HG03442 (cell line): ENCODE results near the gene SMU1.

Source experiments
- ATAC-seq: cut with Tn5 transposase; IDR thresholded peaks from one replicate; pipeline ENCODE4 v1.9.1; 2021; ENCODE audit warnings: mild to moderate bottlenecking, moderate library complexity; ENCODE audit not compliant: unreplicated experiment

The SMU1 gene

DNA sequence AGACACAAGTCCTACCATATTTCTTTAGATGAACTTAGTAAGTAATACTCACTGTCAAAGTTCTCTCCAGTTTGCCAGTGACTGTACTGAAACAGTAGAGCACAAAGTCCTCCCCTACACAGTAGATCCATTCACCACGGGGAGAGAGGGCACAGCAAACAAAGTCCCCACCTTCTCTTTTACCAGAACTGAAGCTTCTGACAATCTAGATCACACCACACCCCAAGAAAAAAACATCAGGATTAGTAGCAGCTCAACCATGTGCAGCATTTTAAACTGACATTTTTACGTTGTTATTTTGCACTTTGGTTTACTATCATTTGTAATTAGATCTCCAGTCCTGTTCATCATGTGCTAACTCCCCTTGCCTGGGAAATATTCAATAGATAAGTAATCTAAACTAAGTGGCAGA, 28.4 kb downstream of the SMU1 start:
- ATAC-seq, result no peak

DNA sequence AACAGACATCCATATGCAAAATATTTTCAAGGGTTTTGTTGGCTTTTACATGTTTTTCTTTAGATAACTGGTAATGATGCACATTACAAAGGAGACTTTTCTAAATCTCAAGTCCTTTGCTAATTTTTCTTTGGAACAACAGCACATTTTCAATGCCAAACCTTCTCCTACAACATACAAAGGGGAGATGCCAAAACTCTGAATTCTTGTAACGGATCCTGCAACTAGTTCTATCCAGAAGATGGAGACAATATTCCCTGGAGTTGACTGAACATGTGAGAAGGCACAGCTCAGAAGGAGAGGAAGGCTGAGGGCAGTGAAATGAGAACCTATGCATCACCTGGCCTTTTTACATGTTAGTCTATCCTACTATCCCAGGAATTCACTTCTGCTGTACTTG, 30.4 kb downstream of the SMU1 start:
- no peak for ATAC-seq

DNA sequence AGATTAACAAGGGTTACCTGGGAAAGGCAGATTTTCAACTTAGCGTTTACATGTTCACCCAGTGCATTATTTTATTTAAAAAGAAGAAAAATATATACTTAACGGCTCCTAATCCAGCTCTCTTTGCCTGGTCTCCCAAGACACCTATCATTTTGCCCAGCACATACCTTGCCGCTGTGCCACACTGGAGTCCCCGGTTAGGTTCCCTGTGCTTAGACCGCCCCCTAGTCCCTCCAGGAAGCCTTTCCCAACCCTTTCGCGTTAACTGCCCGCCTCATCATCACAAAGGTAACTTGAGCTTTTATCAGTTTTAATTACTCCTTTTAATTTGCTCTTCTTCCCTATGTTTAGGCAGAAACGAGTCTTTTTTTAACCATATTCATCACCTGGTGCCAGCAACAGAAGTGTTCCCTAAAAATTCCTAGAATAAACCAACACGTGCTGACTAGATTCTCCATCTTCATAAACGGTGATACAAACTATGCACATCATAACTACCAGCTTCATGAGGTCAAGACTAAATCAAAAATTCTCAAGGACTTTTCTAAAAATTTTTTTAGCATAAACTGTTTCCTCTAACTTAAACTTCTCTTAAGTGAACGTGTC, 31.7 kb downstream of the SMU1 start:
- ATAC-seq, result no peak

DNA sequence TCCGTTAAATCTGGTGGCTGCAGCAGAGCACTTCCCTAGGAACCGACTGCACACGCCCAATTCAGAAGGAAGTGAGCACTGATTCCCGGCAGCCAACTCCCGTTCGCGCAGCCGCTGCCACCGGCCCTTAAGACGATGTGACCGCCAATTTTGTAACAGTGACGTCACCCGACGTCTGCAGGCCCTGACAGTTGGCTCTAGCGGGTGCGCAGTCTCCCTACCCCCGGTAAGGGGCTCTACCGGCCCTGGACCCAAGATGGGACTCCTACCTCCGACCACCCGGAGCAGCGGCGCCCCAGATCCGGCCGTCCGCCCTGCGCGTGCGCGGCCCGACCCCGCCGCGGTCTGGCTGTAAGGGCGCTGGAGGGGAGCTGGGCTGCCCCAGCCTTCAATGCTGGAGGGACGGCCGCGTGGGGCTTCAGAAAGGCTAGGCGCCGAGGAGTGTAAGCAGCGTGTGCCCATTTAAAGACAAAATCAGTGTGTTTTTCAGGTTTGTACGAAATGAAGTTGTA, 32.3 kb downstream of the SMU1 start:
- ATAC-seq, result peak; percentile 82

DNA sequence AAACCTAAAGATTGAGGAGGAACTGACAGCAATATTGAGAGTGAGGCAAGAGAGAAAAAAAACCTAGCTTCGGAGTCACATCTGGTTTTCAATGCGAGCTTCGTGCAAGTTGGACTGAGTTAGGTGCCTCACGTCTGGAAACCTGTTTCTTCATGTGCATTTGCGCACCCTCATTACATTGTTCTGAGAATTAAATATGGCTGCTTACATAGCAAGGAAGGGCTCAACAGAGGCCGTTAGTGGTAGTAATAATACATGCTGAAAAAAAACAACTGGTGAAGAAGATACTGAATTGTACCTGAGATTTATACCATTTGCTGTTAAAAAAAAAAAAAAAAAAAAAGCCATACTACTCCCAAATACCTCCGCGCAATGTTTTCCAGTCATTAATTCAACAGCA, 32.8 kb downstream of the SMU1 start:
- no peak for ATAC-seq

DNA sequence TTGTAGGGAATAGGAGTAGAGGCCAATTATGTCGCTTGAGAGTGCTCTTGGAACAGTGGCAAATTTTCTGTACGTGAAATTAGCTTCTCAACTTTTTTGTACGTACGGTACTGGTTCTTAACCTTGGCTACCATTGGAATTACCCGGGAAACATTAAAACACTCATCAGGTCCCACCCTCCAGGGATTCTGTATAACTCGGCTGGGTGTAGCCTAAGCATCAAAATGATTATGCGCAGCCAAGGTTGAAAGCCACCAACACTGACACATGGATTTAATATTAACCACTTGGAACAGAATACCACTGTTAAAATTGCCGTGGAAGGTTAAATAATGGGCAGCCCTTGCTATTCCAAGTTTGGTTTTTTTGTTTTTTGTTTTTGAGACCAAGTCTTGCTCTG, 34.0 kb downstream of the SMU1 start:
- no peak for ATAC-seq

DNA sequence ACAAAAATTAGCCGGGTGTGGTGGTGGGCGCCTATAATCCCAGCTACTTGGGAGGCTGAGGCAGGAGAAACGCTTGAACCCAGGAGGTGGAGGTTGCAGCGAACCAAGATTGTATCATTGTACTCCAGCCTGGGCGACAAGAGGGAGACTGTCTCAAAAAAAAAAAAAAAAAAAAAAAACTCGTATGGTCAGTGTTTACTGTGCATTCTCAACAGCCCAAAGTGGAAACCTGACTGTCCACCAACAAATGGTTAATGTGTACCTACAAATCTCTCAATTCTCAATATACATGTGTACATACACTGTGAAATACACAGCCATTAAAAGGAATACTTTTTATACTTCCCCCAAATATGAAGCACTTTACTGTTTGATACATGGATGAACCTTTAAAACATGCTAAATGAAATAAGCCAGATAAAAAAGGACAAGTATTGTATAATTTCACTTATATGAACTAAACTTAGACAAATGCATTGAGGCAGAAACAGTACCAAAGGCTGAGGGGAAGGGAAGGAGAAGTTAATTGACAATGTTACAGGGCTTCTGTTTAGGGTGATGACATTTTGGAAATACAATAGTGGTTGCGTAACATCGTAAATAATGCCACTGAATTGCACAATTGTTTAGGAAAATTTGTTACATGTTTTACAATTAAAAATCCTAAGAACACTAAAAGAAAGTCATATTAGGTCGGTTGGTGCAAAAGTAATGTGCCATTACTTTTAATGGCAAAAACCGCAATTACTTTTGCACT, 34.9 kb downstream of the SMU1 start:
- no peak for ATAC-seq

DNA sequence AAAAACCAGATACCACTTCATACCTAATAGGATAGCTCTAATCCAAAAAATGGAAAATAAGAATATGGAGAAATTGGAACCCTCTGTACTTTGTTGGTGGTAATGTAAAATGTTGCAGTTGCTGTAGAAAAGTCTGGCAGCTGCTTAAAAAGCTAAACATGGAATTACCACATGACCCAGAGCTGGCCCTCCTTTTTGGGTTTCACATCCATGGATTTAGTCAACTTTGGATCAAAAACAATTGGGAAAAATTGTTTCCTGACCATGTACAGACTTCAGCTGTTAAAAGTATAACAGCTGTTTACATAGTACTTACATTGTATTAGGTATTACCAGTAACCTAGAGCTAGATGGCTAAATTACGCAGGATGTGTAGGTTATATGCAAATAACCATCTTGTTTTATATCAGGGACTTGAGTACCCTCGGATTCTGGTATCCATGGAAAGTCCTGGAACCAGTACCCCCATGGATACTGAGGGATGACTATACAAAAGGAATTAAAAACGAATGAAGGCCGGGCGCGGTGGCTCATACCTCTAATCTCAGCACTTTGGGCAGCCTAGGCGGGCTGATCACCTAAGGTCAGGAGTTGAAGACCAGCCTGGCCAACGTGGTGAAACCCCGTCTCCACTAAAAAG, 35.6 kb downstream of the SMU1 start:
- ATAC-seq, result no peak

DNA sequence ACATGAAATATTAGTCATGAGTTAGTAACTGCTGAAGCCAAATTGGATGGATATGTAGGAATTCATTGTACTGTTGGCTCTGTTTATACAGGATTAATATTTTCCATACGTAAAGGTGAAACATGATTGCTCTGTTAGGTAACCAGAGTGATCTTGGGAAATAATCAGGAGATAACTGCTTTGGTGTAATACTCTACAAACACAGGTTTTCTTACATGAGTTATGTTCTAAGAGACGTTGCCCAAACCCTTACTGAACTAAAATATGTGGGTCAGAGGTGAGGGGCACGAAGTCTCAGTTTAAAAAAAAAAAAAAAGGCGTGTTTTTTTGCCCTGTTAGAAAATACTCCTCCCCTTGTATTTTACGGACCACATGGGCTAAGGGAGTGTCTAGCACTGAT, 43.6 kb downstream of the SMU1 start:
- ATAC-seq, result no peak

DNA sequence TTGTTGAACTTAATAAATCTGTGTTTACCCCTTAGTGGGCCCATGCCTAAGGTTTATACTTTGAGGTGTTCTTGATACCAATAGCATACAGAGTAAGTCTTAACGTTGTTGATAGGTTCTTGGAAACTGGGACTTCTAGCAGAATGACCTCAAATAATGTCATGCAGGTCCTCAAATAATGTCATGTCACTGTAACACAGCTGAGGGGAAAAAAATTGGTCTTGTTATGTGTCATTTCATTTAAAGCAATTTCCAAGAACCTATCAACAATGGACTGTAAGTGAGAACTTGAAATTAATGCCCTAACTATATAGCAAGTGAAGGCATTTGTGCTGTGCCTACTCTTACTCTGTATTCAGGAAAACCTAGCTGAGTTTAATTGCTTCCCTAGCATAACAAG, 44.2 kb downstream of the SMU1 start:
- no peak for ATAC-seq

DNA sequence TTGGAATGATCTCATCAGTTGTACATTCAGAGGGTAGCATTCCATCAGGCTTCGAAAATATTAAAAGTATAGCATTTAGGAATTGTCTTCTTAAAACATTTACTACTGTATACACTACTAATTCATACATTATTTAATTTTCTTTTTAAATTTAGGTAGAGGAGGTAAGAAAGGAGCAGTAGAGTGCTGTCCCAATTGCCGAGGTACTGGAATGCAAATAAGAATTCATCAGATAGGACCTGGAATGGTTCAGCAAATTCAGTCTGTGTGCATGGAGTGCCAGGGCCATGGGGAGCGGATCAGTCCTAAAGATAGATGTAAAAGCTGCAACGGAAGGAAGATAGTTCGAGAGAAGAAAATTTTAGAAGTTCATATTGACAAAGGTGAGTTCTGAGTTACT, 46.2 kb downstream of the SMU1 start:
- no peak for ATAC-seq

DNA sequence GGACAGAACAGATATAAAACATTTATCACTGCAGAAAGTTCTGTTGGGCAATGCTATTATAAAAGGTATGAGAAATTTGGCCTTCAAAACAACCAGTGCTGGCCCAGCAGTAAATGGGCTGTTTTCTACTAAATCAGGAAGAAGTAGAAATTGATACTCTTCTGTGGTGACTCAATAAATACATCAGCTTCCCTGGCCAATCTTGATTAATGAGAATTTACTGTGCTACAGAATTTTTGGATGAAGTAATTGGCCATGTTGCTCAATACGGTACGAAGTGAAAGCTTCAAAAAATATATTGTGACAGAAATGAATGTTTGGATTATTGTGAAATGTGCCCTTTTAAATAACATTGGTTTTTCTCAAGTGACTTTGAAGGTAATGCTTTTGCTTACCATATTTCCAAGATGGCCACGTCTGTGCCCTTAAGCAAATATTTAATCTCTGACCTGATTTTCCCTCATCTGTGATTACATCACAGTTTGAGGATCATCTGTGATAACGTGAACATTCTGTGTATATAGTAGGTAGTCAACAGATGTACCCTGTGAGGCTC, 47.2 kb downstream of the SMU1 start:
- ATAC-seq, result no peak

DNA sequence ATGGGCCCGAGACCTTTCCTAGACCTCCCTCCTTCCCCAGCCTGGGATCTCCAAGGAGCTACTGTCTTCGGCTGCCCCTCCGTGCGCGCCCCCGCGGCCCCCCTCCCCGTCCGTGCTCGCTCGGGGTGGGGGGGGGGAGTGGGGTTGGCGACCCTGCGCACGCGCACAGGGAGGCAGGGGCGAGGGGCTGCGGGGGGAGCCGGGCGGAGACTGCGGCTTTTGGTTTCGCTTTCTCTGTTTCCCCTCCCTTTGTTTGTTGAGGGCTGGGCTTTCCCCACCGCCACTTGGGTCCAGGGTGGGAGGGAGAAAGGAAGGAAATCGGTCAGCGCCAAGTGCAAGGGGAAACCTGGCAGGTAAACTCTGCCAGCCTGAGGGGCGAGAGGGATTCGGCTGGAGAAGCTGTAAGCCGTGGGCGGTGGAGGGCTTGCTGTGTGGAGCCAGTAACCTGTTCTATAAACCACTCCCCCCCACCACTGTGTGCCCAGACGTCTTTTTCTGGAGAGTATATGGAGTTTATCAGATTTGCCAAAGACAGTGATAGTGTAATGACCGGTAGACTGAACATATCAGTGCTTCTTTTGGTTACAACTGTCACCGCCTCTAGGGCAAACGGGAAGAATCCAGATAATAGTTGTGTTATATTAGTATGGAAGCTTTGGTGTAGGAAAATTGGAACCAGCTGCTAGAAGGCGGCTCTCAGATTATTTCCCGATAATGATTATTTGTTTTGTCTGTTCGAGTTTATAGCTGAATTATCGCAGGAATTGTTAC, 50.7 kb downstream of the SMU1 start:
- peak; percentile 35 for ATAC-seq

DNA sequence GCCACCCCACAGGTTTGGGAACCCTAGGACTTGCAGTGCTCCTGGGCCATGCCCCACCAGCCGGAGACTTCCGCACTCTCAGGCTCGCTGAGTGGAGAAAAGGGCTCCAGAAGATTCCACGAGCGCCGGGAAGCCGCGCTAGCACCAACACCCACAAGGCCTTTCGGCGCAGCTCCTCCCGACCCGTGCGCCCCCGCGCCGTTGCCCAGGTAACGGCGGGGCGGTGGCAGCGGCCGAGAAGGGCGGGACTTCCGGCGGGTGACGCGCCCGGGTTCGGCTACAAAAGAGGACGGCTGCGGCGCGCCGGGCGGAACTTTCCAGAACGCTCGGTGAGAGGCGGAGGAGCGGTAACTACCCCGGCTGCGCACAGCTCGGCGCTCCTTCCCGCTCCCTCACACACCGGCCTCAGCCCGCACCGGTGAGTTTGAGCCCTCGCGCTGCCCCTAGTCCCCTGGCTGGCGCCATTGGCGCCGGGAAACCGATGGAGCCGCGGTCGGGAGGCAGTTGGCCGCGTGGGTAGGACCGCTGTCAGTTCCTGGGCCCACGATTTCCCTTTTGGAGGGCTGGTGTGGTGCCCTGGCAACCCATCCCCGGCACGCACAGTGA, 51.4 kb downstream of the SMU1 start, which contains the start of gene DNAJA1:
TSS of gene DNAJA1 (plus strand) at position 308 of the 606 bp plus-strand sequence. CDS start 1,212 bp downstream, outside the sequence.
- peak; percentile 90 for ATAC-seq

DNA sequence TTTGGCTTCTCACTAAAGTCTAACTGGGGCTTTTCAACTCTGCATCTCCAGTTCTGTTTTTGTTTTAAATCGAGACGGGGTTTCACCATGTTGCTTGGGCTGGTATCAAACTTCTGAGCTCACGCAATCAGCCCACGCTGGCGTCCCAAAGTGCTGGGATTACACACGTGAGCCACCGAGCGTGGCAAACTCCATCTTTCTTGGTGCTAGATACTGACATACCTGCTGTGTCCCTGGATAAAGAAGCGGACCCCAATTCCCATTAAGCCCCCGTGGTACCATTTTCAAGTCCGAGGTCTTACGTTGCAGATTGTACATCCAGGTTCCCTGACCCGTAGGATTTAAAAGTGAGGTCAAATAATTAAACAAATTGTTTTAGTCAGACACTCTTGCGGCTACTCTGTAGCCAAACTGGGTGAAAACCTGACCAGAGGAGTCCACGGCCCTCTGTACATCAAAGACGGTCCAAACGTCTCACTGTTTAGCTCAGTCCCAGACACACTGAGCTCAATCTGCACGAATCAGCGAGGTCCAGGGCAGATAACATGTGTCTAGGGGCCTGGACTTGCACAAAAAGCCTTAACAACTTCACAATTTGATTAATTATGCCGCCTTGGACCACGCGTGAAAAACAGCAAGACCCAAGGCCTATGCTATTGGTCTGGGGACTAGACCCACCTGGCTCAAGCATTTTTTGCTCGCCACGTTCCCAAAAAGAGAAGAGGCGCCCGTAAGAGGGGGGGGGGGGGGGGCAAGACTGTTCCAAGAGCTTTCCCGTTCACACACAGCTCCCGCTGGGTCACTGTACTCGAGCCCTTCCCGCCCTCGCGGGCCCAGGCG, 52.1 kb downstream of the SMU1 start:
- ATAC-seq, result no peak

DNA sequence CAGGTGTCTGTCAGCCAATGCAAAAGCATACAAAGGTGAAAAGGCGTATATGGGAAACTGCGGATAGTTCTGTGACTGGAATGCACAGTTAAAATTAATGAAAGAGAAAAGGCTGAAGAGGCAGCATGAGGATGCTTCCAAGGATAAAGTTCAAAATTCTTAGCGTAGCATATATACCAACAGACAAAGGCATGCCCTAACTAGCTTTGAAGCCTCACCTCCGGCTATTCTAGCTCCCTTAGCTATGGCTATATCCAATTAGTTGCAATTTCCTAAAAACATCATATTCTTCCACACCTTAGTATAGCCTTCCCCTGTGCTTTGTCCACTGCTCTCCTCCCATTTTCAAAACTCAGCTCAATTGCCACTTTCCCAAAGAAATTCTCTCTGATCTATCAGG, 52.8 kb downstream of the SMU1 start:
- ATAC-seq, result no peak

DNA sequence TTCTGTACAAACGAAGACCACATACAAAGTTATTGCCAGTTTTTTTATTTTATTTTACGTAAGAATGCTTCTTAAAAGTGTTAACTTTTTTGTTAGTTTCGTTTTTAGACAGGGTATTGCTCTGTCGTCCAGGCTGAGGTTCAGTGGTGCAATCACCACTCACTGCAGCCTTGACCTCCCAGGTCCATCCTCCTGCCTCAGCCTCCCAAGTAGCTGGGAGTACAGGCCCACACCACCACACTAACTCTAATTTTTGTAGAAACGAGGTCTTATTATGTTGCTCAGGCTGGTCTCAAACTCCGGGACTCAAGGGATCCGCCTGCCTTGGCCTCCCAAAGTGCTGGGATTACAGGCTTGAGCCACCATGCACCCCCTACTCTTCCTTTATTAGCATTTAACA, 53.7 kb downstream of the SMU1 start:
- no peak for ATAC-seq

DNA sequence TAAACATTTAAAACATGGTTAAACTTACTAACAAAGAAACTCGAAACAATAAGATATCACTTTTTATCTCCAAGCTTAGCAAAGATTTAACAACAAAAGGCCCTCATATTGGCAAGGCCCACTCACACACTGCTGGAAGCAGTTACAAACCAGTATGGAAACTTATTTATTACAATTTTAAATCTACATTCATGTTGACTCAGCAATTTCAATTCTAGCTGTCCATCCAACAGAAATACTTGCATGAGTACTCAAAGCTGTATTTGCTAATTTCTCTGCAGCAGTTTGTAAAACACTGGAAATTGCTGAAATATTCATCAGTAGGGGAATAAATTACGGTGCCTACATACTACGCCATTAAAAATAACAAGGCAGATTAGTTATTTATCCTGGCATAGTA, 54.2 kb downstream of the SMU1 start:
- ATAC-seq, result no peak

DNA sequence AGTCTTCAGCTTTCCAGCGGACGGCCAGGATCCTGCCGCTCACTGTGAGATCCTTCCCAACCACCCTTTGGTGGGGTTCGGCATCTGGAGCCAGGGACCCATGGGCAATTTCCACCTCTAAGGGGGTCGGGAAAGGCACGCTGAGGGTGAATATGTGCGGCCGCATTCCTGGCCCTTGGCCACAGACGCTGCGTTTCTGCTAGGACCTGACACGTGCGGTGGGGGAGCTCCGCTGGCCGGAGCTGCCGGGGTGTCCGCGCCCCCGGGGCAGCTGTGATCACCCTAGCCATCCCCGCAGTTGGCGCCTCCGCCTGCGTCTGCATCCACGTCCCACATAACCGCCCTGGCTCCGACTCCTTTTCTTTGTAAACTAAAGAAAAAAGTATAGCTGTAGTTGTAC, 56.7 kb downstream of the SMU1 start:
- no peak for ATAC-seq
